ENCODE data around the gene SLC17A9.

SLC17A9 gene

GRCh38 chr20:63013207-63013606, 60.7 kb downstream of the SLC17A9 start:
- TF ChIP-seq GATA1 (IDR thresholded peaks at IDR 0.05; ENCODE audit: low read depth, low read length) (no peak), POLR2A (IDR thresholded peaks at IDR 0.05; ENCODE audit: low read length) (no peak)
- no peak for DNase-seq

DNA sequence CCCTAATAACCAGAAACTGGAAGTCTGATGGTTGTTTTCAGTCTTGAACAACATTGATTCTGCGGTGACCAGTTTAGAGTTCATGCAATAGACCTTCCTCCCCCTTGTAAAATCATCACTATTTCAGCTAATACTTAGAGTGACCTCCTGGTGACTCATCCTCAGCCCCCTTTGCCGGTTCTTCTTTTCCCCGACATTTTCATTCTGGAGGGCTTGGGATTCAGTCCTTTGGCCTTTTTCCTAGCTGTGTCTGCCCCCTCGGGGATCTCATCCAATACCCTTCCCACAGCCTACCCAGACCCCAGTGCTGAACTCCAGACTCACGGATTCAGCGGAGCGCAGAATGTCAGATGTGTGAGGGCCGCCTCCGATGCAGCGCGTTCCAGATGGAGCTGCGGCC, 61.8 kb downstream of the SLC17A9 start:
- TF ChIP-seq GATA1 (IDR thresholded peaks at IDR 0.05; ENCODE audit: low read depth, low read length) (no peak), POLR2A (IDR thresholded peaks at IDR 0.05; ENCODE audit: low read length) (no peak)
- no peak for DNase-seq

- TF ChIP-seq GATA1 (IDR thresholded peaks at IDR 0.05; ENCODE audit: low read depth, low read length) = no peak
- TF ChIP-seq POLR2A (IDR thresholded peaks at IDR 0.05; ENCODE audit: low read length) = no peak
- no peak for DNase-seq
Observed at GRCh38 chr20:63014710-63015109, 62.2 kb downstream of the SLC17A9 start.

GRCh38 chr20:63015147-63015661, 62.7 kb downstream of the SLC17A9 start:
- TF ChIP-seq GATA1 (IDR thresholded peaks at IDR 0.05; ENCODE audit: low read depth, low read length) (no peak), POLR2A (IDR thresholded peaks at IDR 0.05; ENCODE audit: low read length) (no peak)
- no peak for DNase-seq

DNA sequence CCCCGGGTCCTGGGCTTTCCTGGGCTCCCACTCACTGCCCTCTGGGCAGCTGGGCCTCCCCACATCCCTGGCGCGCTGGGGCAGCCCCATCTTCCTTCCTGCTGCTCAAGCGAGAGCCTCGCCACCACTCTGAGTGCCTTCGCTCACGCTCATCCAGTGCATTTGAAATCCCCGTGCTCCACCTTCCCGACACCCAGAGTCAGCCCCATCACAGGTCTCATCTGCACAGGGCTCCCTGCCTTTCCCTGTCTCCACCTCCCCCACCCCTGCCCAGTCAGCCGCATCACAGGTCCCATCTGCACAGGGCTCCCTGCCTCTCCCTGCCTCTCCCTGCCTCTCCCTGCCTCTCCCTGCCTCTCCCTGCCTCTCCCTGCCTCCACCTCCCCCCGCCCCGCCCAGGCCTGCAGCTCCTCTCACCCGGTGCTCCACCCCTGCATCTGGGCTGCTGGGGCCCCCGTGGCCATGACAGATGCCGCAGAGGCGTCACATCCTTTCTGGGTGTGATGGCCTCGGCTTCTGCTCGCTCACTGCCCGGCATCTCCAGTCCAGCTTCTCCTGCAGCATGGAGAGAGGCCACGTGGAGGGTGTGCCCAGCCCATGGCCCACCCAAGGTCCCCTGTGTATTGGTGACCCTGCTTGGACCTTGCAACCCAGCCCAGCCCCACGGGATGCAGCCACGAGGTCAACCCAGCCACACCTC, 63.3 kb downstream of the SLC17A9 start:
- no peak for DNase-seq
- TF ChIP-seq POLR2A (IDR thresholded peaks at IDR 0.05; ENCODE audit: low read length) (no peak), GATA1 (IDR thresholded peaks at IDR 0.05; ENCODE audit: low read depth, low read length) (no peak)

GRCh38 chr20:63016514-63017075, 64.1 kb downstream of the SLC17A9 start:
- TF ChIP-seq GATA1 (IDR thresholded peaks at IDR 0.05; ENCODE audit: low read depth, low read length) = no peak
- TF ChIP-seq POLR2A (IDR thresholded peaks at IDR 0.05; ENCODE audit: low read length) = no peak
- DNase-seq = no peak

- no peak for TF ChIP-seq GATA1 (IDR thresholded peaks at IDR 0.05; ENCODE audit: low read depth, low read length)
- no peak for DNase-seq
Observed at GRCh38 chr20:63017076-63017825, 64.7 kb downstream of the SLC17A9 start.

DNA sequence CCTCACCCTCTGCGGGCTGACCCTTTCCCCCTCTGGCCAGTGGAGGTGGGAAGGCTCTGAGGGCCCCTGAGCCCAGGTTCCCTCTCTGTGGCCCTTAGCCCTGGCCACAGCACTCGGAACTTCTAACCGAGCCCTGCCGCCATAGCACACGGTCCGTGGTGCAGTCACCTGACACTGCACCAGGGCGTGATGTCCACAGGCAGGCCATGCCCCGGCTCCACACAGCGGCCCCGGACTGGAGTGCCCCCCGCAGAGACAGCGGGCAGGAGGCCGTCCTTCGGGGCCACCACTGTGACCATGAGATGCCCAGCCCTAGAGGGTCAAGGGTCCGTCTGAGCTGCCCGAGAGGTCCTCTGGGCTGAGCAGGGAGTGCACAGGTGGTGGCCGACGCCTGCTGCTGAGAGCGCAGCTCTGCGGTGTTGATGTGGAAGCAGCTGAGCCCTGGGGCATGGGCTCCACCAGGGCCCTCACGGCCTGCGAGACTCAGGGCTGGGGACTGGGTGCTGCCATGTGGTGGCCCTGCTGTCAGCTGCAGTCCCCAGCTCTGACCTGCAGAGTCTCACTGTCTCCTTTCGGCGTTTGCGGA, 65.4 kb downstream of the SLC17A9 start:
- TF ChIP-seq GATA1 (IDR thresholded peaks at IDR 0.05; ENCODE audit: low read depth, low read length) (no peak), POLR2A (IDR thresholded peaks at IDR 0.05; ENCODE audit: low read length) (no peak)
- DNase-seq = no peak
